NOMO-1 treated with DMSO at 0.1 percent for 48 hours (cell line): ENCODE data around the gene CD38.
A peak's percentile ranks its signal among the peaks of the same experiment; 100 is the strongest.

ENCODE experiments used
- DNase-seq: peaks from one replicate; lab custom pipeline; 2025; ENCODE audit not compliant: unreplicated experiment; lab: John Stamatoyannopoulos, UW

Gene CD38

GRCh38 chr4:15894921-15895916 lies 117.1 kb downstream of the CD38 start:
- peak; percentile 38 for DNase-seq

DNA sequence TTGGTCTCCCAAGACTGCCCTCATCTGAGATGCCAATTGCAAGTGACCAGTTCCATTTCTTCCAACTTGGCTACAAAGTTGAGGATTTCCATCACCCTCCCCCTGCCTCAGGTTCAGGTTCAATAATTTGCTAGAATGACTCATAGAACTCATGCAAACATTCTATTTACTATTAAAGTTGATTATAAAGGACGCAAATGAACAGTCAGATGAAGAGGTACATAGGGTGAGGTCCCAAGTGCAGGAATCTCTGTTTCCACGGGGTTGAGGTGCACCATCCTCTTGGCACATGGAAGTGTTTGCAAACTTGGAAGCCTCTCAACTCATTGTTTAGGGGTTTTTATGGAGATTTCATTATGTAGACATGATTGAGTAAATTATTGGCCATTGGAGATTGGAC lies 119.4 kb downstream of the CD38 start:
- no peak for DNase-seq

DNA sequence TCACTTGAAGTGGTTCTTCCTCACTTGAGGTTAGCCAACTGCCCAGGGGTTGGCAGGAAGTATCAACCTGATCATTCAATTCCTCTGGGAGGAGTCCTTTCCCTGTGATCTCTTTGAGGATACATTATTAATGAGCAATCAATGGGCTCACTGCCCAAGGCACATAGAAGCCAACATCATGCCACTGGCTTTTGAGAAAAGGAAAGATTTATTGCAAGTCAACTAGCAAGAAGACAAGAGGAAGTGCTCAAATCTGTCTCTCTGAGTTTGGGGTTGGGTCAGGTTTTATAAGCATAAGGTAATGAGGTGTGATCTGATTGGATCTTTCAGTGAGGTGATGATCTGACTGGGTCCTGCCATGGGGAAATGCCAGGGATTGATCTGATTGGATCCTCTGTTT lies 120.8 kb downstream of the CD38 start:
- DNase-seq = no peak

GRCh38 chr4:15899511-15899910 lies 121.4 kb downstream of the CD38 start:
- no peak for DNase-seq

DNA sequence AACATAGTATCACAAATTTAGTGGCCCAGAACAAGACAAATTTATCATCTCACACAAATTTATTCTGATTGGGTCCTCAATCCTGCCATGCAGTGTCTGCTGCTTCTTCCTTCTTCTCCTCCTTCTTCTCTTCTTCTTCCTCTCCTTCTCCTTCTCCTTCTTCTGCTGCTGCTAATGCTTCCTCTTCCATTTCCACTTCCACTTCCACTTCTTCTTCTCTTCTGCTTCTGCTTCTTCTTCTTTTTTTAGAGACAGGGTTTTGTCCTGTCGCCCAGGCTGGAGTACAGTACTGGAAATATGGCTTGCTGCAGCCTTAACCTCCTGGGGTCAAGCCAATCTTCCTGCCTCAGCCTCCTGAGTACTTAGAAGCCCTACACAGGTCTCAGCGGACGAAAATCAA lies 122.9 kb downstream of the CD38 start:
- peak; percentile 61 for DNase-seq

DNA sequence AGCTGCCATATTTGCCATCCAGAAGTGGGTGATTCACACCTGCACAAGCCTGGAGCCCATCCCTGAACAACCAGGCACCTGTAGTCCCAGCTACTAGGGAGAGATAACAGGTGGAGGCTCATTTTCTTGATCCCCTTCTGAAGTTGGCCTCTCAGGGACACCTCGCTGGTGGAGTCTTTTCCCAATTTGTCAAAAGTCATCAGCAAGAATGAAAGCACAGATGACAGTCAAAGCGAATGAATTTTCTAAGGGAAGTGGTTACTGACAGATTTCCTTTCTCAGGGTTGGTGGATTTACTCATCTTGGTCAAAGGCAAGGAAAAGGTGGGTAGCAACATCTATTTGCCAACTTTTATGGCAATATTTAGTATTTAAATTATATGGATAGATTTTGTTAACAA lies 123.9 kb downstream of the CD38 start:
- DNase-seq = no peak

DNA sequence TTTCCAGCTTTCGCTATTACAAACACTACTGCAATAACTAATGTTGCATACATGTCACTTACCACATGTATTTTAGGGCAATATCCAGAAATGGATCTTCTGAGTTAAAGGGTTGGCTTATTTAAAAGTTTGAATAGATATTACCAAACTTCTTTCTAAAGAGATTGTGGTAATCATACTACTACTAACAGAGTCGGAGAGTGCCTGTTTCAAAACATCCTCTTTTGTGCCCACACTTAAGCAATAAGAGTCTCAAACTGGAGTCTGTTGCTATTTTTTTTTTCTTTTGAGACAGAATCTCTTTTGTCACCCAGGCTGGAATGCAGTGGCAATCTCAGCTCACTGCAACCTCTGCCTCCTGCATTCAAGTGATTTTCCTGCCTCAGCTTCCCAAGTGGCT lies 124.6 kb downstream of the CD38 start:
- peak; percentile 87 for DNase-seq
